SIG-M5 treated with dmso at 0.1 percent for 504 hours (cell line): ENCODE results near the gene KLHL26.
"Not testable (repeated sequence)": the region's sequence is repeated elsewhere in the genome, so short reads cannot be mapped to it uniquely, and the experiment has no call there.

Source experiments
- DNase-seq: peaks from one replicate; lab custom pipeline; 2025; ENCODE audit not compliant: unreplicated experiment; lab: John Stamatoyannopoulos, UW

KLHL26 gene

GRCh38 chr19:18662972-18663732 lies 26.3 kb downstream of the KLHL26 start:
- no peak for DNase-seq

GRCh38 chr19:18663940-18664530 lies 27.2 kb downstream of the KLHL26 start:
- DNase-seq, result no peak

GRCh38 chr19:18665771-18666202 lies 29.0 kb downstream of the KLHL26 start:
- no peak for DNase-seq

DNA sequence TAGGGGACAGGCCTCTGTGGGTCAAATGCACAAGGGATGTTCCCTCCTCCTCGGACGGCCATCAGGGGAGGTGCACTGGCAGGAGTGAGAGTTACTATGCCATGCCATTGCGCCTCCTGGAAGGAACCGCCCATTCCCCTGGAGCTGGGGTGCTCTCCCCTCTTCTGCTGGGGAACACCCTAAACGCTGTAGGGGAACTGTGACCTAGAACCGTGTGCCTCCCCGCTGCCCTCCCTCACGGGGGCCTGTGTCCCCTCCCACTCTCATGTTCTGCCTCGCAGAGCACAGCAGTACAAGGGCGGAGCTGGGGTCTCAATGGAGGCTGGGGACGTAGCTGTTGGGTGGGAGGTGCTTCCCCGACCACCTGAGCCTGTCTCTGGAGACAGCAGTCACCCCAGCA lies 29.5 kb downstream of the KLHL26 start:
- DNase-seq, result no peak

DNA sequence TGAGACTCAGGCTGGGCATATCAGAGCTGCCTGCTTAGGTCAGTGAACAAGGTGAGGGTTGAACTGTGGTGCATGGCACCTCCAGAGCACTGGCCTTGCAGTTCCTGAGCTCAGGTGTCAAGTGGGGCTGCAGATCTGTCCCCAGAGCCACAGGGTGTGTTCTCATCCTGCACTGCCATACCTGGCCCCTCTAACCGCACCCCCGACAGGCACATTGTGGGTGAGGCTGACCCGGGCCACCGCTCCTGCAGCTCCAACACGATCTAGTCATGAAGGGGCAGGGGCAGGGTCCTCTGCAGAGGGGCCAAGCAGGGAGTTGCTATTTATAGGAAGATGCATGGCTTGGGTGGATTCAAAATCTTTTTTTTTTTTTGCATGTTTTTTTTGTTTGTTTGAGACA lies 30.0 kb downstream of the KLHL26 start:
- DNase-seq, result no peak

DNA sequence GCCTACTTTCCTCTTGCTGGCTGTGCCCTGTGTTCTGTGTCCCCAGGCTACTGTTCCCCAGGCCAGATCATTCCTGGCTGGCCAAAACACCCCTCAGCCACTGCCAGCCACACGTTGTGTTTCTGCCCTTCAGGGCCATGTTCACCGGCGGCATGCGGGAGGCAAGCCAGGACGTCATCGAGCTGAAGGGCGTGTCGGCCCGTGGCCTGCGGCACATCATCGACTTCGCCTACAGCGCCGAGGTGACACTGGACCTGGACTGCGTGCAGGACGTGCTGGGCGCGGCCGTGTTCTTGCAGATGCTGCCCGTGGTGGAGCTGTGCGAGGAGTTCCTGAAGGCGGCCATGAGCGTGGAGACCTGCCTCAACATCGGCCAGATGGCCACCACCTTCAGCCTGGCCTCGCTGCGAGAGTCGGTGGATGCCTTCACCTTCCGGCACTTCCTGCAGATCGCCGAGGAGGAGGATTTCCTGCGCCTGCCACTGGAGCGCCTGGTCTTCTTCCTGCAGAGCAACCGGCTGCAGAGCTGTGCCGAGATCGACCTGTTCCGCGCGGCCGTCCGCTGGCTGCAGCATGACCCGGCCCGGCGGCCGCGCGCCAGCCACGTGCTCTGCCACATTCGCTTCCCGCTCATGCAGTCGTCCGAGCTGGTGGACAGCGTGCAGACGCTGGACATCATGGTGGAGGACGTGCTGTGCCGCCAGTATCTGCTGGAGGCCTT lies 30.9 kb downstream of the KLHL26 start:
- no peak for DNase-seq

DNA sequence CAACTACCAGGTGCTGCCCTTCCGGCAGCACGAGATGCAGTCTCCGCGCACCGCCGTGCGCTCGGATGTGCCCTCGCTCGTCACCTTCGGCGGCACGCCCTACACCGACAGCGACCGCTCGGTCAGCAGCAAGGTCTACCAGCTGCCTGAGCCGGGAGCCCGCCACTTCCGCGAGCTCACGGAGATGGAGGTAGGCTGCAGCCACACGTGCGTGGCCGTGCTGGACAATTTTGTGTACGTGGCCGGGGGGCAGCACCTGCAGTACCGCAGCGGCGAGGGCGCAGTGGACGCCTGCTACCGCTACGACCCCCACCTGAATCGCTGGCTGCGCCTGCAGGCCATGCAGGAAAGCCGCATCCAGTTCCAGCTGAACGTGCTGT lies 31.4 kb downstream of the KLHL26 start:
- DNase-seq, result no peak

GRCh38 chr19:18668744-18669523 lies 32.1 kb downstream of the KLHL26 start:
- DNase-seq, result no peak

GRCh38 chr19:18669524-18669817 lies 32.6 kb downstream of the KLHL26 start:
- DNase-seq, result no peak

DNA sequence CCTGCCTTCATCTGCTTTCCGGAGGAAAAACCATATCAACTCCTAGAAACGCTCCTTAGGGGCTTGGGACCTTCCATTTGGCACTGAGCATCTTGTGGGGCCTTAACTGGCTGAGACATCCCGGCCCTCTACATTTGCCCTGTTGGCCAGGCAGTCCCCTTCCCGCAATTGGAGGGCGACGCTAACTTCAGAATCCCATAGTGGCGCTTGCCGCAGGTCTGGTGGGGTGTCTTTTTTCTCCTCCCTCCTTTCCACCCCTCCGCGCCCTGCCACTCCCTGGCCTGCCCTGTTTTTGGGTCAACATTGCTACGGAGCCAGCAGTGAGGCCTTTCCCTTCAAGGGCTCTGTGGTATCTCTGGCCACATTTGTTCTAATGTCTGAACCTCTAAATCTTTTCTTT lies 33.1 kb downstream of the KLHL26 start:
- no peak for DNase-seq

DNA sequence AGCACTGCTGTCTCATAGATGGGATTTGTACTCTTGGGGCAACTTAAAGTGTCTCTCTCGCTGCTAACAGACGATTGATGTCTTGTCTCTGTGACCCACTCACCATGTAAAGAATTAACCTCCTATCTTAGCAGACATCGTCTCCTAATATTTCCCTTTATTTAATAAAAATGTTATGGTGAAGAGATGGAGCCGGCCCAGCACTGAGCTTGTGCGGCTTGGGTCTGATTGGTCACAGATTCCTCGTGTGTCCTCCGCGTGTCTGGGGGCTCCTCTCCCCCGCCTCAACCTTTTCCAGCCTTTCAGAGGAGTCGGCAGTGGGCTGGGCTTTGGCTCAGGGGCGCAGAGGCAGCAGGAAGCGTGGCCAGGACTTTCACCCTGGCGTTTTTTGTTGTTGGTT lies 33.5 kb downstream of the KLHL26 start:
- DNase-seq, result no peak

- DNase-seq, result no peak
These were observed 34.6 kb downstream of the KLHL26 start for GRCh38 chr19:18671303-18672043.

- no peak for DNase-seq
These were observed 35.2 kb downstream of the KLHL26 start for GRCh38 chr19:18672044-18672451.

DNA sequence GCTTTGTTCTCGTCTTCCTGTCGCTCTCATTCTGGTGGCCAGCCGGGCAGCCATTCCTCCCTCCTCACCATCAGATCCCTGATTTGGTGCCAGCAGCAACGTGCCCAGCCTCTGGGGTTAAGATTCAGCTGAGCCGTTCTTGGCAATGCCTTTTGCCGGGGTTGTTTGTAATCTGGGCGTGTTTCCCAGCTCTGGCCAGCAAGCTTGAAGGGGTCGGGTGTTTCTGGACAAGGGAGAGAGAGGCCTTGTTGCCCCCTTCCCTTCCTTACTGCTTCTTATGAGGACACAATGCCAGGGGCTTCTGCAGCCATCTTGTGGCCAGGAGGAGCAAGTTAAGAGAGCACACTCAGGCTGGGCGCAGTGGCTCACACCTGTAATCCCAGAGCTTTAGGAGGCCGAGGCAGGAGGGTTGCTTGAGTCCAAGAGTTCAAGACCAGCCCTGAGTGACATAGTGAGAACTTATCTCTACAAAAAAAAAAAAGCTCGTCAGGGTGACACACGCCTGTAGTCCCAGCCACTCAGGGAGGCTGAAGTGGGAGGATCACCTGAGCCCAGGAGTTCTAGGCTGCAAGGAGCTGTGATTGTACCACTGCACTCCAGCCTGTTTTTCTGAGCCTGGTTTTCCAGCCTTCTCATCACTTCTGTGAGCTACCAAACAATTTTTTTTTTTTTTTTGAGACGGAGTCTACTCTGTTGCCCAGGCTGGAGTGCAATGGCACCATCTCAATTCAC lies 35.9 kb downstream of the KLHL26 start:
- DNase-seq, result no peak

DNA sequence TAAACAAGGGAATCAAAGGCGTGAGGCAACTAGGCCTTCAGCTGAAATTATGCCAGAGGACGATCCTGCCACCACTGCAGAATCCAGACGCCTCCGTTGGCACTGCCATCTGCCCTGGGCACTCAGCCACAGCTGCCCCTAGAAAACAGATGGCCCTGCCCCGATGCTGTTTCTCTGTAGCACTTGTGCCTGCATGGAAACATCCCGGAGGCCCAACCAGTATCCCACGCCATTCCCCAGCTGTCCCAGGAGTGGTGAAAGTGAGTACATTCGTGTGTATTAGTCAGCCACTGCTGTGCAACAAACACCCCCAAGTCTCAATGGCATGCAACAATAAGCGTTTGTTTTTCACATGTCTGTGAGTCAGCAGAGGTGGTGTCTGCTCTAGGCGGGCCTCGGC lies 37.8 kb downstream of the KLHL26 start:
- no peak for DNase-seq

DNA sequence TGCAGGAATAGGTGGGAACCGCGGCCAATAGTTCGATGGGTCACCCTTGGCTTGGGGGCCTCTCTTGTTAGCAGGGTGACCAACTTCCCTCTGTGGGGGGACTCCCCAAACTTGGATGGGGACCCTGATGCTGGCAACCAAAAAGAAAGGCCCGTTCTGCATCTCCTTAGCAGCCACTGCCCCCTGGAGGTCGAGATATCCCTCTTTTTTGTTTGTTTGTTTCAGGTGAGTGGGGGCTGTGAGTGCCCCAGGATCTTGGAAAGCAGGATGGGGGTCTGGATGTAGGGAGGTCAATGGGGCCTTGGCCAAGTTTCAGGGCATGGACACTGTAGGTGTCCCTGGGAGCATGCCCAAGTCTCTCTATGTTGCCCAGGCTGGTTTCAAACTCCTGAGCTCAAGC lies 39.0 kb downstream of the KLHL26 start:
- no peak for DNase-seq

GRCh38 chr19:18676692-18677091 lies 39.9 kb downstream of the KLHL26 start:
- DNase-seq, result no peak

GRCh38 chr19:18677156-18677555 lies 40.3 kb downstream of the KLHL26 start:
- no peak for DNase-seq

- not testable (repeated sequence) for DNase-seq
These were observed 43.3 kb downstream of the KLHL26 start for GRCh38 chr19:18680148-18680547.

GRCh38 chr19:18682807-18683108 lies 45.9 kb downstream of the KLHL26 start:
- no peak for DNase-seq
